HG02884 (cell line): Measurements from ENCODE around the gene ELOVL5.

Experiments
- ATAC-seq: cut with Tn5 transposase; IDR thresholded peaks from one replicate; pipeline ENCODE4 v1.9.1; 2021; ENCODE audit warnings: mild to moderate bottlenecking, moderate library complexity; ENCODE audit not compliant: unreplicated experiment

ELOVL5 gene

GRCh38 chr6:53244958-53245357, 103.8 kb downstream of the ELOVL5 start:
- peak; percentile 66 for ATAC-seq

DNA sequence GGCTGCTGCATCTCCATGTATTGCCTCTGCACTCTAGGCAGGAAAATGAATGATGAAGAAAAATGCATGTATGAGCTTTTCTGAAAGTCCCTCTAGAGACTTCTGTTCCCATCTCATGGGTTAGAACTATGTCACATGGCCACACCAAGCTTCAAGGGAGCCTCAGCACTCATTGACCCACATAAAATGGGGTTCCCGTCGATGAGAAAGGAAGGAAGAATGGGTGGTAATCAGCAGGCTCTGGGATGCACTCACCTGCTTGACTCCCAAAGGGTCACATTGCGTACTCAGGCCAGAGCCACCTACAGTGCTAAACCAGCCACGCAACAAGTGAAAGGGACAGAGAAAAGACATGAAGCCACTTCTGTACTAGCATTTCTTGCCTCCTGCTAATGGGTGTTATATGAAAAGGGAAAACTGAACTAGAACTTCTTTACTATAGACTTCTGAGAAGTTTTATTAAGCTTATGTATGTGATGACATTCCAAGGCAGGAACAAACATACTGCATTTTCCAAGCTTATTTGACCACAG, 104.3 kb downstream of the ELOVL5 start:
- ATAC-seq: no peak

DNA sequence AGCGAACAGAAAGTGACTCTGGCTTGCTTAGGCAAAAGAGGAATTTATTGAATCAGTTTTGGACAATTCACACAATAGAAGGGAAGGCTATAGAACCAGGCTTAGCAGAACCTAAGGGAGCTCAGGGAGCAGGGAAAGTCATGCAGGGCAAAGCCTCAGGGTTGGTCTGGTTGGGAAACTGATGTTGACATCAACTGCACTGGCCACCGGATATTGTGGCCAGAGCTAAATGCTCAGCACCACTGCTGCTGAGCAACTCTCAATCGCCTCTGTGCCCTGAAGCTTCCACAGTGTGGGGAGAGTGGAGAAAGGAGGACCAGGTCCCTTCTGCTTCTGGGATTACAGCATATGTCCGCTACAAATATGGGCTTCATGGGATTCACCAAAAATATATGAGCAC, 106.8 kb downstream of the ELOVL5 start:
- no peak for ATAC-seq

DNA sequence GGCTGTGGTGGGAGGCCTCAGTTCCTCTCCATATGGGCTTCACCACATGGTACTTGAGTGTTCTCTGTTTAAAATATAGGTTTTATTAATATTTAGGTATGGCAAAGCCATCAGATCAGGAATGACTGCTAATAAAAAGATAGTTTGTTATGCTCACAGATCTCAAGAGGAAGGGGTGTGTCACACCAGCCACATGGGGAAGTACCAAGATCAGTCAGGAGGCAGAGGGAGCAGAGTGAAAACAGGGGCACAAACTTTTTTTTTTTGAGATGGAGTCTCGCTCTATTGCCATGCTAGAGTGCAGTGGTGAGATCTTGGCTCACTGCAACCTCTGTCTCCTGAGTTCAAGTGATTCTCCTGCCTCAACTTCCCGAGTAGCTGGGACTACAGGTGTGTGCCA, 108.0 kb downstream of the ELOVL5 start:
- no peak for ATAC-seq

- no peak for ATAC-seq
Measured at GRCh38 chr6:53240139-53240538, 108.6 kb downstream of the ELOVL5 start.

DNA sequence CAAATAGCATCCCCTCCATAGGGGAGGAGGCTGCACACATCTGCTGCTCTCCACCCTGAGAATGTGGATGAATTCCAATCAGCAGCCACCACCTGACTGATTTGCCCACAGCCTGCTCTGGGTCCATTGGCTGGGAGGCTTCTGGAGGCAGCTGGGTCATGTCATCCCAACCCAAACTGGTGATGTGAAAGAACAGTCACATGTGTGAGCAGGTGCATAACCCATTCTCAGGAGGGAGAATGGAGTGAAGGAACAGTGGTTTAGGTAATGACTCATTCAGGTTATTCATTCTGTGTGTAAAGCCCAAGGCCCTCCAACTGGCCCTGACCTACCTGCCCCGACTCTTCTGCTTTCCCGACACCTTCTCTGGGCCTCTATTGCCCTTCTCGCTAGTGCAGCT, 109.2 kb downstream of the ELOVL5 start:
- peak; percentile 68 for ATAC-seq

DNA sequence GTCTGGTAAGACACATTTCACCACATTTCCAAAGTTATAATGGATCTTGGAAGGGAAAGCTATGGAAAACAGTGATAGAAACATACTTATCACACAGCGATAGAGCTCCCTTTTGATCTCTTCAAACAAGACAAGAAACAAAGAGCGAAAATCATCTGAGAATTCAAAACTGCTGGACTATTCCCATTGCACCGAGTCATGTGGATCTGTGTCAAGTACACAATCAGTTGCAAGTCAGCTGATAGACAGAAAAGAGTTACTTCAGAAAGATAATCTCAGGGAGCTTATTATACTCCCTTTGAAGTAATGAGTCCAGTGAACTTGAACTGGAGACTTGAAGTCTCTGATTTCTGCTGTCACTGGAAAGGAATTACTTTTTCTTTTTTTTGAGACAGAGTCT, 110.4 kb downstream of the ELOVL5 start:
- ATAC-seq: no peak

DNA sequence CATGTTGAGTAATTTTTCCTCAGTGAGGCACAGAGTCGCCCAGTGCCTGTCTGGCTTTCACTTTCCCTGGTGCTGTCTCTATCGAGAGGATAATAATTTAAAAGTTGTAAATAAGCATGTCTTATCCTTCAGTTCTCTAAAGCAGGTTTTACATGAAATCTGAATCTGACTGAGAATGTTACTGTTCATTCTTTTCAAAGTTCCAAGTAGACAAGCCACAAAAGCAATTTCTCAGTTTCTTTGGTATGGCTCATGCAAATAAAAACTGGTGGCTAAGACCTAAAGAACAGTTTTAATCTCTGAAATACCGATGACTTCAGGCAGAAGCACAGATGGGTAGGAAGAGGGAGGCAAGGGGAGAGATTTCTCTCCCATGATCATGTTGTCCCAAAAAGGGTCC, 112.5 kb downstream of the ELOVL5 start:
- ATAC-seq: peak; percentile 30

DNA sequence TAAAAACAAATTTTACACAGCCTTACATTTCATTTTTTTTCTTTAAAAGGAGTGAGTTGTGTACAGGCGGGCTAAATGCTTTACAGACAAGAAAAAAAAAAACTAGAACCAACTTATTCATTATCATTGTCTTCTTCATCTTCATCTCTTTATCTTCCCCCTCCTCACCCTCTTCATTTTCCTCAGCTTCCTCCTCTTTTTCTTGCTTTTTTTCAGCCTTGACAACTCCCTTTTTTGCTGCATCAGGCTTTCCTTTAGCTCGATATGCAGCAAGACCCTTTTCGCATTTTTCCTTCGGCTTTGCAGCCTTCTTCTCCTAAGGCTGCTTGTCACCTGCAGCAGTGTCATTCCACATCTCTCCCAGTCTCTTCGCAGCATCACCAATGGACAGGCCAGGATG, 113.2 kb downstream of the ELOVL5 start:
- no peak for ATAC-seq

GRCh38 chr6:53233309-53233708, 115.4 kb downstream of the ELOVL5 start:
- no peak for ATAC-seq

- no peak for ATAC-seq
Measured at GRCh38 chr6:53230775-53231467, 117.8 kb downstream of the ELOVL5 start.

DNA sequence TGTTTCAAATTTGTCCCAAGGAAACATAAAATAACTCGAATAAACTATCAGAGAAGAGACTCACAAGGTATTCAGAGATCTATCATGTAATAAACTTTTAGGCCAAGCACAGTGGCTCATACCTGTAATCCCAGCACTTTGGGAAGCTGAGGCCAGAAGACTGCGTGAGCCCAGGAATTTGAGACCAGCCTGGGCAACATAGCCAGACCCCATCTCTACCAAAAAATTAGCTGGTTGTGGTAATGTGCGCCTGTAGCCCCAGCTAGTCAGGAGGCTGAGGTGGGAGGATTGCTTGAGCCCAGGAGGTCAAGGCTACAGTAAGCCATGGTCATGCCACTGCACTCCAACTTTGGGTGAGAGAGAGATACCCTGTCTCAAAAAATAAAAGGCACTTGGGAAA, 120.9 kb downstream of the ELOVL5 start:
- no peak for ATAC-seq

- no peak for ATAC-seq
Measured at GRCh38 chr6:53220605-53221004, 128.1 kb downstream of the ELOVL5 start.
